Glomerular visceral epithelial cell (primary cell): ENCODE data around the gene SNX32.

ENCODE experiments used
- DNase-seq: peaks from one replicate; pipeline ENCODE4 v3.0.0-alpha.2; 2016; ENCODE audit errors: extremely low spot score

SNX32 gene

DNA sequence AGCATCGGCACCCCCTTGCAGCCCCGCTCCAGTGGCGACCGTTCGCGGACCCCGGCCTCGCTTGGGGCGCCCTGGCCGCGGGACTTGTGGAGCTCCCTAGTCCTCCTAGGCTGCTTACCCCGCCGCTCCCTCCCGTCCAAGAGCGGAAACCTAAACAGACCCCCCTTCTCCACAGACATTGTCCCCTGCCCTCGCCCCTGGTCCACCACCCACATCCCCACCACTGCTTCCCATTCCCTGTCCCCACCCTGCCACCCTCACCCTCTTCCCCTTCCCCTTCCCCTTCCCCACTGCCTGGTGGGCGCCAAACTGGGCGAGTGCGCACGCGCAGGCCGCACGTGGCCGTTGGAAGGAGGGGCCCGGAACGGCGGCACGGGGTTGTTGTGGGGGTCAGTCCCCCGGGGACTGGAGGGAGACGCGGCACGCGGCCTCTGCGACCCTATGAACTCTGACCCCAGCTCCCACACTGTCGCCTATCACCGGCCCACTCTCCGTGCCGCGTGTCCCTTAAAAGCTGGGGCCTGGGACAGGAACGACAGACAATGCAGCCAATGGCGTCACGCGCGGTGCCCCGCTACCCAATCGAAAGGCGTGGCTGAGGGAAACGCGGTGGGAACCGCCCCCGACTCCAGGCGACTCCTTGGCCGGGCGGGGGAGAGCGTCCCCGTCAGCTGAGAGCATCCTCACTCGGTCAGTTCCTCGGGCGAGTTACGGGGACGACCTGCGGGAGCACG, at the start of gene SNX32:
Gene SNX32, plus strand, starts transcription at position 667 of the 734 bp plus-strand sequence. CDS start 103 bp downstream, outside the sequence.
- peak; percentile 41 for DNase-seq

DNA sequence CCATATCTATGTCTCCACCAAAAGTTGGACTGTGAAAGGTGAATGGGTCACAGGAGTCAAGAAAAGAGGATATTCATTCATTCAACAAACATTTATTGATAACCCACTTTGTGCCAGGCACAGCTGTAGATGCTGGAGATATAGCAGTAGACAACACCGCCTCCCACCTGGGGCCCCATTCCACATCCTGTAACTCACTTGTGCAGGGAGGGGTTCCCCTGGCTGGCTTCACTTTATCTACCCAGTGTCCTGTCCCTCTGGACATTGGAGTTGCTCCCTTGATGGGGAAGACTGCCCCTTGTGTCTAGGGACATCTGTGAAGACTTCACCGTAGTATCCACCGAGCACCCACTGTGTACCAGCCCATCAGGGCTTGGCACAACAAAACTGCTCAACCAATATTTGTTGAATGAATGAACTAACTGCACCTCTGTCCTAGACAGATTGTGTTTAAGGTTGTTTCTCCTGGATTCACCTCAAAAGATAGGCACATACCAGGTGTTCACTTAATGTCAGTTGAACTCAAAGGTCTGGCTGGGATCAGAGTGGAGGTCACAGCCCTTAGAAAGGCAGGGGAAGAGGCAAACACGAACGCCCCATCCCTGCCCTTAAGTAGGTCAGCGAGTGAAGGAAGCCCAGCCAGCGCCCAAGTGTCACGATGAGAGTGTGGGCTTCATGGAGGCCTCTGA, 48.3 kb upstream of the SNX32 start:
- DNase-seq = no peak

DNA sequence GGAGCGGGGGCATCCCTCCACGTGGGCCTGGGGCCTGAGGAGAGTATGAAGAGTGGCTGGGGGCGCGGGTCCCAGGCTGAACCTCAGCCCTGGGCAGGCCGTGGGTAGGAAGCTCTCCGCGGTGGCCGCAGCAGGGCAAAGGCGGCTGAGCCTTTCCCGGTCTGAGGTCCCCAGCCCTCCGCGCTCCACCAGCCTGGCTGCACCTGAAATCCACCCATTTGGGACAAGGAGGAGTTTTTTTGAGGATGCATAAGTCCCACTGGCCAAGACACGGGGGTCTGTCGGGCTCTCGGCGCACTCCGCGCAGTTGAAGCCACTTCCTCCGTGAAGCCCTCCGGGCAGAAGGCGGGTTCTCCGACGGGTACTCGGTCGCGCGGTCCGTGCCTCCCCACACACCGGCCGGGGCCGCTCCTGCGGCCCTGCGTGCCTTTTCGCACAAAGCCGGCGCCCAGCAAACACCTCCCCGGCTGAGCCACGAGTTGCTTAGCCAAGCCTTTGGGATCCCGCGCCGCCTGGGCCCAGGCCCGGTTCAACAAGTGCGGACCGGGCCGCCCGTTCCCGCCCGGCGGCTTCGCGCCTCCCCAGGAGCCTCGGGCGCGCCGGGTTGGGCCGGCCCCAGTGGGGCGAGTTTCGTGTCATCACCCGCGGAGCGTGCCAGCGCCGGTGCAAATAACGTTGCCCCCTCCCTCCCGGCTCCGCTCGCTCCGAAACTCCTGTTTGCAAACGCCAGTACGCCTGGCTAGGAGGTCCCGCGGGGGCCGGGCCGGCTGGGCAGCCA, 47.6 kb upstream of the SNX32 start:
- no peak for DNase-seq

DNA sequence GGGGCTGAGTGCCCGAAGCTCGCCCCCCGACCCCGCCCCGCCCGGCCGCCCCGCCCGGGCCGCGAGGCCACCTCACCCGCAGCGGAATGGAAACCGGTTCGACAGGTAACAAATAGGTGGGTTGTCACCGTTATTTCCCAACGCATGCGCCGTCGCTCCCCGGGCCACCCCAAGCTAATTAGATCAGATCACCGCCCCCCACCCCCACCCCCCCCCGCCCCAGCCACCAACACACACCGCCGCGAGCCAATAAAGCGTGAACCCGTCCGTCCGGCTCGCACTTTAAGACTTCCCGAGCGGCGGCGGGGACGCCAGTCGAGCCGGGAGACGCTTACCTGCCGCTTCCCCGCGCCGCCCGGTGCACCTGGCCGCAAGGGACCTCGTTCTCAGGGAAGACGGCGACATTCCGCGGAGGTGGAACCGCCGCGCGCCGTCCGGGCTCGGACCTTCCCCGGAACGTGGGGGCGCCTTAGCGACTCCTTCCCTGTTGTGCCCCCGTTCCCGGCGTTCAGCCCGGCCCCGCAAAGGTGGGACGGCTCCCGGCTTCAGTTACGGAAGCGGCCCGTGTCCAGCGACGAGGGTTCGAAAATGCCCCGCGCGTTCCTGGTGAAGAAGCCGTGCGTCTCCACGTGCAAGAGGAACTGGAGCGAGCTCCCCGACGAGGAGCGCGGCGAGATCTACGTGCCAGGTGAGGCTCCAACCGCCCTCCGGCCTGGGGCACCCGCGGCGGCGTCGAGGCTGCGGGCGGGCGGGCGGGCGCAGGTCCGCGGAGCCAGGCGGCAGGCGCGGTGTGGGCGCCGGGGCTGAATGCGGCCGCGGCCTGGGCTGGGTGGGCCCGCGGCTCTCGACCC, 46.8 kb upstream of the SNX32 start, which contains the start of gene OVOL1:
Gene OVOL1, plus strand, starts transcription at position 278 of the 851 bp plus-strand sequence. Its CDS starts 311 bp downstream, at position 589.
- DNase-seq = no peak

DNA sequence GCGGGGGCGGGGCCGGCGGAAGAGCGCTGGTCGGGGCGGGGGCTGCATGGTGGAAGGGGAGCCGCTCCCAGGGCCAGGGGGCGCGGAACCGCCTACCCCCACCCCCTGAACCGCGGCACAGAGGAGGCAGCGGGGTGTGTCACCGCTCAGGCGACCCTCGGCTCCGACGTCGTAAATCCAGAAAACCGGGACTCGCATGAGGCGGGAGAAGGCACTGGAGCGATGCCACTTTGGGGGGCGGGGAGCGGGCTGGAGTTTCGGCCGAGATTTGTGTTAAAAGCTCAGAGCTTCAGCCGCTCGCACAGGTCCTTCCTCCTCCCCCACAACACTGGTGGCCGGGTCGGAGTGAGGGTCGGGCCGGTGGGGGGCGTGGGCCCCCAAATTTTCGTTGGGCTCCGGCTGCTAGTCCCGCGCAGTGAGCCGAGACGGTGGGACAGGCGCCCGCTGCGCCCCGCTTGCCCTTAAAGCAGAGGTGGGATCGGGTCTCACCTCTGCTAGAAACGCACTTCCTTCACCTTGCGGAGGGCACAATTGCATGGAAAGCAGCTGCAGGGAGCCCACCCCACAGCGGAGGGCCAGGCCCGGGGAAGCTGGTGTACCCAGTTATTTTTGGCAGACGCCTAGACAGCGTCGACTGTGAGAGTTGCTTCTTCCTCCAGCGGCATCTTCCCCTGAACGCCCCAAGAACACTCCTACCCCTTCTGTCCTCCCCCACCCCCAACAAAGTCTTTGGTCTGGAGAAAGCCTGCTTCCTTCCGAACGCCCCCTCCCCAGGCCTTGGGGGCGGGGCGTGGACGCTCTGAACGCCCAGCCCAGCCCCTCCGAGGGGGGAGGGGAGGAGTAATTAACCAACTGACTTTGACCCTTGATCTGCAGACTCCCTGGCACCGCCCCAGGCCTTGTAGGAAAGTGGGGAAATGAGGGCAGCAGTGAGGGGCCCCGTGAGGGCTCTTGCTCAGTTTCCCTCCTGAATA, 45.8 kb upstream of the SNX32 start:
- DNase-seq = no peak

DNA sequence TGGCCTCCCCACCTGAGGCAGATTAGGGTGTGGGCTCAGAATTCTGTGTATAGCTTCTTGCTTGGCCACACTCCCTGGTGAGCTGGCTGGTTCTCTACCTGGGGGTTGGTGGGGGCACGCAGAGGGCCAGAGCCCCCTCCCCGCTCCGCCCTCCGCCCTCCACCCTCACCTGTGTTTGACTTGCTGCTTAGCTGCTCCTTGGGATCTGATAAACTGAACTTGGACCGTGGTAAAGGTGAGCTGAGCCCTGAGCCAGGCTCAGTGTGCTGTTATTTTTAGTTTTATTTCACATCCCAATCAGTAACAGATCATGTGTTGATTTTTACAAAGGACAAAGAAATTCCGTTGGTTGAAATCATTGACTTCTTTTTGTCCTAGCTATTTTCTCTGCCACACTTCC, 44.9 kb upstream of the SNX32 start:
- no peak for DNase-seq

DNA sequence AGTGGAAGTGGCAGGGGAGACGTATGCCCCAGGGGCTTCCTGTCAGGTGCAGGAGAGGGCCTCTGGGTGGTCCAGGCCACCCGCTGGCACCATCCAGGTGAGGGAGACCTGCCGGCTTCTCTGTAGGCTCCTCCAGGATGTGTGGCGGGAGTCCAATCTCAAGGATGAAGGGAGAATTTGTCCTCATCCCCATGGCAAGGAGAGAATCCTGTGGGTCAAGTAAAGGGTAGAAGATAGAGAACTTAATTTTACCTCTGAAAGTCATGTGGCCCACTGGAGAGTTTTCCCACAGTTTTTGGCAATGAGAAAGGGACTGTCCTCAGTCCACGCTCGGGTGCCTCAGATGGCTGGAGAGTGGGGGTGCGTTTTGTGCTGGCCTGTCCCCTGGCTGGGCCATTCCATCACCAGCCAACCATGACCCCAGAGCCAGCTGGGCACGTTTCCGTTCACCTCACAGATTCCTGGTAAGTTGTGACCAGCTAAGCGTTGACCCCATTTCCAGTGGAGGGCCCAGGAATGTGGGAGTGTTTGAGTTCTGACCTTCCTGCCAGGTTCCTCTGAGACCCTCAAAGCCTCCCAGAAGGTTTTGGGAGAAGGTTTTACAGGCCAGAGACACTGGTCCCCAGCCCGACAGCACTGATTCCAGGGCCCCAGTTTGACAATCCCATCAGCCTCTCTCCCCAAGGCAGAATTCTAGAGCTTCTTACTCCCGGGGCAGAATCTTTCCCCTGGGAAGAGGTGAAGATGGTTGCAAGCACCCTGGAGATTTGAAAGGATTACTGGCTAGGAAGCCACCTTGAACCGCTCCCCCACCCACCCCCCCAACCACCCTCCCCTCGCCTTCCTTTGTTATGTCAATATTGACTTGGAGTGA, 44.3 kb upstream of the SNX32 start:
- peak; percentile 27 for DNase-seq

DNA sequence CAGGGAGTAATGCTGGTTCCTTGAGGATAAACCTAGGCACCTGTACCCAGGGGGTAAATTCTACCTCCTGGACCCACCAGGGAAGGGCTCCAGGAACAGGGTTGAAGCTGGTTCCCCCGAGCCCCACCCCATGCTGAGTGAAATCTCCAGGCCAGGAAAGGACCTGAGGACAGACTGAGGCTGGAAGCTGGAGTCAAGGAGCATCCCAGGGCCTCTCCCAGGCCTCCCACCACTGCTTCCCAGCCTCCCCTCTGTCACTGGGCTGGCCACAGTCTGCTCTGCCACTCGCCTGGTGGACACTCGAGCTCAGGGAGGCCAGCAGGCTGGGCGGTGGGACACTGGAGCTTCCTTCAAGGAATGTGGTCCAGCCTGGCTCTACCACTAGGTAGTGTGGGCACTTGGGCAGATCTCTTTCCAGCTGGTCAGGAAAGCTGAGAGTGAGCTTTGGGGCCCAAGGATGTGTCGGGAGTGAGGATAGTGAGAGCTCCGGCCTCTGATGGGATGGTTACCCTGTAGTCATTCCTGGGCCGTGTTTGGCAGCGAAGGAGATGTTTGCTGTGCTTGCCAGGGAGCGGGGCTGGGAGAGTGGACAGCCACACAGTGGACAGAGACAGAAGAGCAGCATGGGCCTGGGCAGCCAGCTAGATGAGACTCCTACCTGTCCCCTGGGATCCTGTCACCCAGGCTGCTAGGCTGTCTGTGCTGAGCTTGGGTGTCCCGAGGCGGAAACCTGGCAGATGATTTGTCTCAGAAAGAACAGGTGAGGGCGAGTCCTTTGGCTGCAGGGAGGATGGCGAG, 43.5 kb upstream of the SNX32 start:
- DNase-seq = no peak

DNA sequence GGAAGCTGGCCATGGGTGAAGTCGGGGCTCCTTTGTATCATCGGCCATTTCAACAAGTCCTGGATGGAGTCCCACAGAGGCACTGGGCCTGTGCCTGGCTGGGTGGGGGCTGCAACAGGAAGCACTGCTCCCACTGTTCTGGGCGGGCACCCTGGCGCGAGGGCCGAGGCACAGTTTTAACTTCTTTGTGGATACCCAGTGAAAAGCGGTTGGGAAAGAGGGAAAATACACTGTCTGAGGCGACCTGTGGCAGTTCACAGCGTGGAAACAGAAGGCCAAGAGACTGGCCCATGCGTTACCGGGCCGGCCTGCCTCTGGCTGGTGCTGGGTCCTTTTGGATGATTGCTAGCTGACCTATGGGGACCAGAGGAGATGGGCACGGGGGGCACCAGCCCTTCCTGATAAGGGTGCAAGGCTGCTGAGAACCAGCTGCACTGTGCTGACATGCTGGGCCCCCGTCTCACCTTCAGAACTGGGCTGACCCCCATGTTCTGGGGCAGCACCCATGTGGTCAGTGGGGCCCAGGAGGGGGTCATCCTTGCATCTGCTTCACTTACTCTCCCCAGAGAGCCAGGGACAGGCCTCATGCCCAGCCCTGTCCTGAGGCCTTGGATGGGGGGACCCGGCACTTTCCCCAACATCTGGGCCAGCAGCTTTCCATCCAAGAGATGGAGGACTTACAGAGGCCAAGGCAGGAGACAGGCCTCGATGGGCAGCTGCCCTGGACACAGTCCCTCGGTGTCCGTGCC, 42.7 kb upstream of the SNX32 start:
- DNase-seq = no peak

DNA sequence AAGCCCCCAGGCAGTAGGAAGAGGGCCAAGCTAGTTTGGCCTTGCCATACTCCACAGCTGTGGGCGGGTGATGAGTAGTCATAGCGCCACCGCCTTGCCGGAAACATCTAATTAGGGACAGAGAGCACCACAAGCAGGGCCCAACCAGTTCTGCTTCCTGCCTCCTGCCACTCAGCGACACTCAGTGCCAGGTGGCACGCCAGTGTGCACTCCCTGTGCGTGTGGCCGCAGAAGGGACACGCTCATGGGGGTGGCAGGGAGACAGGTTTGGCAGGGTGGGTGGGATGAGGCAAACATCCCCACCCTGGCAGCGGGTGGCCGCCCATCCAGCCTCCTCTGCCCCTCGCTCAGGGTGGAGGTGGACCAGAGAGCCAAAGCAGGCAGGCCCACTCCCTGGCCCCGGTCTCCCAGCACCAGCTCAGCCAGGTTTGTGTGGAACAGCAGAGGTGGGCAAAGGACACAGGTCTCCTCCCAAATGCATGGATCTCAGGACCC, 42.0 kb upstream of the SNX32 start:
- DNase-seq = no peak

DNA sequence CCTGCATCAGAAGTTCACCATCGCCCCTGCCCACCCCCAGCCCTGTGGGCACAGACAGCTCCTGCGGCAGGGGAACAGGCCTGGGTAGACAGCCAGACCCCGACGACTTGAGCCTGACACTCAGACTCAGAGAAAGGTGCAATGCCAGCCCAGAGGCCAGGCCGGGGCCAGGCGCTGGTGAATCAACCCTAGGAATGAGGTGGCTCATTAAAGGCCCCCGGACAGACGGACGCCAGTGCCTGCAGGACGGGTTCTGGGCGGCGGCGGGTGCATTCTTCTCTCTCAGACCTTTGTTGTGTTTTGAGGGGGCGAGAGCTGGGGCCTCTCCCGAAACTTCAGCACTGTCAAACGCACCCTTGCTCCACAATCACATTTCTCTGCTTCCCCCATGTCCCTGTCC, 41.3 kb upstream of the SNX32 start:
- DNase-seq = no peak

DNA sequence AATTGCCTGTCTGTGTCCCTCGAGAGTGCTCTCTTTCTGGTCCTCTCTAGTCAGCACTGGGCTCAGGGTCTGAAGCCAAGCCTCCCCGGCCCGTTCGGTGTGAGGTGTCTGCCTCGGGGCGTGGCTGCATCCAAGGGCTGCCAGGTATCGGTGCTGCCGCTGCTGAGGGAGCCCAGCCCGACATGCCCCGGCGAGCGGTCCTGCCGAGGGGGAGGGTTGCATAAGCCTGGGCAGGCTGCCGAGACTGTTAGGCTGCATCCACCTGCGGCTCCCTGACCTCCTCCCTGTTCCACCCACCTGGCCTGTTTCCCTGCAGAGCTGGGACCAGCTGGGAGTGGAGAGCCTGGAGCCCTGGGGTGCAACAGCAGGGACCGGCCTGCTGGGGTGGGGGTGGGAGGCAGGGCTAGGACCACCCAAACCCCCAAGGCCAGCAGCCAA, 40.6 kb upstream of the SNX32 start:
- DNase-seq = no peak

DNA sequence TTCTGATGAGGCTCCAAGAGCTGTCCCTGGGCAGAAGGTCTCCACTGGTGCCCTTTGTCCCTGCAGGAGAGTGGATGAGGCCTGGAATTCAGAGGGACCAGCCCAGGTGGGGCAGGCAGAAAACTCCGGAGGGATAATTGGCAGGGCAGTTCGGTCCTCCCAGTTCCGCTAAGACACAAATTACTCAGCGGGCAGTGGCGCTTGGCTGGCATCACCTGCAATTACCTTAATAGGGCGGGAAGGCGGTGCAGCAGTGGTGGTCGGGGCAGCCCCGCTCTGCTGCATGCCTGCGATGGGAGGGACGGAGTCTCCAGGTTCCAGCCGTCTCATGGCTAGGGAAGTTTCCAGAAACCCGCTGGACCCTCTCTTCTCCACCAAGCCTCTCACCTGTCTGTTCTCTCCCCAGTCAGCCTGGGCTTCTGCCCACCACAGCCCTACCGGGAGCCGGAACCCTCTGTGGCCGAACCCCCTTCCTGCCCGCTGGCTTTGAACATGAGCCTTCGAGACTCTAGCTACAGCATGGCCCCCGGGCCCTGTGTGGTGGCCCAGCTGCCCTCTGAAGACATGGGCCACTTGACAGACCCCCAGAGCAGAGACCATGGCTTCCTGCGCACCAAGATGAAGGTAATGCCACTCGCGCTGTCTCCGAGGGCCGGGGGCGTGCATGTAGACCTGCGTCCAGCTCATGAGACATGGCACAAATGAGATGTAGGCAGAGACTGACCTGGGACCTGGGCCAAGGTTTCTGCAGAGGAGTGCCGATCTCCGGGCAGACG, 40.0 kb upstream of the SNX32 start:
- no peak for DNase-seq

DNA sequence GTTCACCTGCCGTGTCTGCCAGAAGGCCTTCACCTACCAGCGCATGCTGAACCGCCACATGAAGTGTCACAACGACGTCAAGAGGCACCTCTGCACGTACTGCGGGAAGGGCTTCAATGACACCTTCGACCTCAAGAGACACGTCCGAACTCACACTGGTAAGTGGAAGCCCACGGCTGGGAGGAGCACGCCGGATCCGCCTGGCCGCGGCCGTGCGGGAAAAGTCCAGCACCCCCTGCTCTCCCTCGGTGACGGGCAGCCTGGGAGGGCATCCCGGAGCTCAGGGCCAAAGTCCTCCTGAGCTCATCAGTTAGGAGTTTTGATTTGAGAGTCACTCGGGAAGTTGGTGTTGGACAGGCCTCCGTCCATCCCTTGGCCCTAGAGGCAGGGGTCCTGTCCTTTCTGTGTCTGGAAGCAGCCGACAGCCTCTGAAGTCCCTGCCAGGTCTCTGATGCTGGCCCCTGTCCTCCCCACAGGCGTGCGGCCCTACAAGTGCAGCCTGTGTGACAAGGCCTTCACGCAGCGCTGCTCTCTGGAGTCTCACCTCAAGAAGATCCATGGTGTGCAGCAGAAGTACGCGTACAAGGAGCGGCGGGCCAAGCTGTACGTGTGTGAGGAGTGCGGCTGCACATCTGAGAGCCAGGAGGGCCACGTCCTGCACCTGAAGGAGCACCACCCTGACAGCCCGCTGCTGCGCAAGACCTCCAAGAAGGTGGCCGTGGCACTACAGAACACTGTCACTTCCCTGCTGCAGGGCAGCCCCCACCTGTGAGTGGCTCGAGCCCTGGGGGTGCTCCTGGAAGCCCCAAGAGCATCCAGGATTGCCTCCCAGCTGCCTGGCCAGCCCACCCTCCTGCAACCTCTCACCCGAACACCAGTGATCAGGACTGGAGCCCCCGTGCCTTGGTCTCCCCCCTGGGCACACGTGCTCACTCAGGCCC, 38.9 kb upstream of the SNX32 start:
- DNase-seq = no peak

DNA sequence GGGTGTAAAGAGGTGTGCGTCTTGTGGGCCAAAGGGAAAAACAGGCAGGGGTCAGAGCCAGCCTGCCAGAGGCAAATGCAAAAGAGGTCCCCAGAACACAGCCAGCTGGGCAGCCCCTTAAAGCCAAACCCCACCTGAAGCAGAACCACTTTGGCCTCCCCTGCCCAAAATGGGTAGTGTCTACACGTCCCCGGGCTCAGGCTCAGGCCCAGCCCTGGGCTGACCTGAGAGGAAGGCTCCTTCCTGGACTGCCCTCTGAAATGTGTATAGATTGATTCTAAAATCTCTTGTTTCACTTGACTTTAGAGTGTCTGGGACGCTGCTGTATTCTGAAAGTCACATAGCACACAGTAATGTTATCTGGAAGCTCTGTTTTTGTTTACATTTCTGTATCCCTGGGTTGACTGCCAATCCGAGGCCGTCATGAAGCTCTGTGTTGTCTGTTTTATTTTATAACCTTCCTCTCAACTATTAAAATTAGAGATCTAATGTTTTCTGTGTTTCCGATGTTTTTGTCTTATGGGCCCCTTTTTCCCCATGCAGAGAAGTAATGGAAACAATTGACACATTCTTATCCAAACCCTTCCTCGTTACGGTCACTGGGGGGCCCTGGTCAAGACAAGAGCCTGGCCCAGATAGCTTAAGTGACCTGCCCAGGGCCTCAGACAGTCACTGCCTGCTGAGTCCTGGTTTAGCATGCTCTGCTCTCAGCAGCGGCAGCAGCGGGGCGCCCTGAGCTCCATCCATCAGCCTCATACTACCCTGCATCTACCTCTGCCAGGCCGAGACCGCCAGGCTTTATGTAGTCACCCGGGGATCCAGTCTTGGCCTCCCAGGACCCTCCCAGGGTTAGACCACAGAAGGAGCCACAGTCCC, 36.8 kb upstream of the SNX32 start:
- DNase-seq = no peak
